NCI-H2107 treated with DMSO at 0.1 percent for 48 hours (cell line): ENCODE data around the gene HLA-DOA.

Experiments
- DNase-seq: peaks from one replicate; lab custom pipeline; 2025; ENCODE audit not compliant: unreplicated experiment; lab: John Stamatoyannopoulos, UW

Gene HLA-DOA

GRCh38 chr6:32967151-32968091, 42.0 kb downstream of the HLA-DOA start:
- DNase-seq: peak; percentile 21

GRCh38 chr6:32964776-32965175, 44.6 kb downstream of the HLA-DOA start:
- no peak for DNase-seq

- no peak for DNase-seq
Measured at GRCh38 chr6:32963866-32964265, 45.5 kb downstream of the HLA-DOA start.

GRCh38 chr6:32962213-32962826, 47.1 kb downstream of the HLA-DOA start:
- DNase-seq: no peak

DNA sequence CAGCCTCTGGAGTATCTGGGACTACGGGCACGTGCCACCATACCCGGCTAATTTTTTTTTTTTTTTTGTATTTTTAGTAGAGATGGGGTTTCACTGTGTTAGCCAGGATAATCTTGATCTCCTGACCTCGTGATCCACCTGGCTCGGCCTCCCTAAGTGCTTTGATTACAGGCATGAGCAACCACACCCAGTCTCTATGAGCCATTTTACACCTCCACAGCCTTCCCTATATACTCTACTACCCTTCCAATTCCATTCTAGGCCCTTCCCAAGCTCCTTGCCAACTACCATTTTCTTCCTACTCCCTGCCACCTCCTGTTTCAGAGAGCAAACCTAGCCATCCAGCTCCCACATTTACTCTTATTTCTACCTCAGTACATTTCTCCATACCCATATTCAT, 48.8 kb downstream of the HLA-DOA start:
- no peak for DNase-seq

DNA sequence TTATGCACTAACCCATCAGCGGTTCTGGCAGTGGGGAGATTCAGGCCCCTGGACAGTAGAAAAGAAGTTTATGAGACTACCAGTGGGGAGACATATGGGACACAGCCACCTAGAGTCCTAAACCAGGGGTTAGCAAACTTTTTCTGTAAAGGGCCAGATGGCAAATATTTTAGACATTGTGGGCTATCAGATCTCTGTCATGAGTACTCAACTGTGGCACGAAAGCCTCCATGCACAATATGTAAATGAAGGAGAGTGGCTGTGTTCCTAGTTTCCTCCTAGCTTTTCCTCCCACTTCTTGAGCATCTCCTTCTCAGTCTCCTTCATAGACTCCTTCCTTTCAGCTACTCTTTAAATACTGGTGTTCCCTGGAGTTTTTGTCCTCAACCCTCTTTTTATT, 53.2 kb downstream of the HLA-DOA start:
- DNase-seq: no peak

DNA sequence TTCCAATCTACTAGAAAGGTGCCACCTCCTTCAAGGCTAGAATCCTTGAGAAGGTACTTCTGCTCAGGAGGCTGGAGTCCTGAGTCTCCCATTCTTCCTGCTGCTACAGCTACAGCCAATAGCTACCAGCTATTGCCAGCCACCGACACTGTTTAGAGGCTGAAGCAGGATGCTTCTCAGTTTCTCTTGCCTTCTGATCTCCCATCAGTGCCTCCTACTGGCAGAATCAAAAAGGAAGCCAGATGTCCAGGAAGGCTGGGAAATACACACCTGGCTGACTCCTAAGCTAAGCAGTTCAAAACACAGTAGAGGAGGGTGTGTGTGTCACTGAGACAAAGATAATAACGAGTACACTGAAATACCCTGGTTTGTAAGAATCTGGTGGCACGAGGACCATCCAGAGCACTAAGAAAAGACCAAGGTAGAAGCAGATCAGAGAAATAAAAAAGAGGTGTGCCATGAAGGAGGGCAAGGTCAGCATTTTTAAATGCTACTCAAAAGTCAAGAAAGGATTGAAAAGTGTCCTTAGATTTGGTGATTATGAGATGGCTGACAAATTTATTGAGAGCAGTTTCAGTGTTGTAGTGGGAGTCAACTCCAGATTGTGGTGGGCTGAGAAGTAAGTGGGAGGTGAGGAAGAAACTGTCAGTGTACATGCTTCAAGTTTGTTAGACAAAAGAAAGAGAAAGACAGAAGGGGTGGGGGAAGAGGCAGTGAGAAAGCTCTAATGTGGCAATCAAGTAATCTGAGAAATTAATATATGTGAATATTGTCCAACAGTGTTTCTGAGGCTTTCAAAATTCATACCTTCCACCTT, 54.2 kb downstream of the HLA-DOA start:
- DNase-seq: no peak

DNA sequence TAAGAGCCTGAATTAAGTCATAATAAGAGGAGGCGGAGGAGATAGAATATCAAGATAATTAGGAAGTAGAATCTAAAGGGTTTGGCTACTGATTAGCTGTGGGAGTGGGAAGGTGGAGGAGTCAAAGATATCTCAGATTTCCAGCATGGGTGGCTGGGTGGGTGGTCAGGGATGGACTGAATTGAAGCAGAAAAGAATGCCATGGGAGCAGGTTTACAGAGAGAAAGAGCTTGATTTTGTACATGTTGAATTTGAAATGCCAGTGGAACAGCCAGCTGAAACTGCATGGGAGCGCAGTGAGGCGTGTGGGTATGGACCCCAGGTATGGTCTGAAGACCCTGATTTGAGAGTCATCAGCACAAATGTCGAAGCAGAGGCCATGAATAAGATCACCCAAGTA, 55.1 kb downstream of the HLA-DOA start:
- no peak for DNase-seq
